Activated T-helper 1 cell treated with anti-CD3 and anti-CD28 coated beads, Interleukin-12 subunit alpha, Interleukin-12 subunit beta, Interleukin-2, Interleukin-4 antibody, amounts not matched to agents 30 ng/mL and 10 ng/mL and 1 ng/mL, durations not matched to agents 14 hours and 24 hours and 36 hours (primary cell): ENCODE measurements around the gene CLMN. TPM values are rescaled to one million over a fixed set of nuclear protein-coding genes. Genes with fewer than 3 reads are reported as not detected.
"Not testable (repeated sequence)": the region's sequence is repeated elsewhere in the genome, so short reads cannot be mapped to it uniquely, and the experiment has no call there.

Experiments
- DNase-seq: peaks from one replicate; pipeline ENCODE4 v3.0.0; 2021; ENCODE audit warnings: low spot score
- H3K27ac Mint-ChIP-seq: one replicate; pipeline ENCODE4 v1.8.0; 2021; ENCODE audit warnings: mild to moderate bottlenecking, mixed read lengths
- H3K27me3 Mint-ChIP-seq: one replicate; pipeline ENCODE4 v1.8.0; 2022; ENCODE audit warnings: mild to moderate bottlenecking, moderate library complexity, mixed read lengths; ENCODE audit not compliant: insufficient read depth
- H3K36me3 Mint-ChIP-seq: one replicate; pipeline ENCODE4 v1.8.0; 2021; ENCODE audit warnings: low read depth, mixed read lengths
- H3K4me1 Mint-ChIP-seq: one replicate; pipeline ENCODE4 v1.8.0; 2021; ENCODE audit warnings: low read depth, mixed read lengths
- H3K4me3 Mint-ChIP-seq: one replicate; pipeline ENCODE4 v1.8.0; 2021; ENCODE audit warnings: mild to moderate bottlenecking, moderate library complexity, mixed read lengths
- H3K9me3 Mint-ChIP-seq: one replicate; pipeline ENCODE4 v1.8.0; 2021; ENCODE audit warnings: mixed read lengths
- intact Hi-C: fragments of 100-400 bp; cut with micrococcal nuclease; formaldehyde crosslinking; loops from one replicate; pipeline ENCODE4 v1.15.1; 2024
- total RNA-seq: library from RNA; stranded (reverse); gene quantifications from 2 replicates; pipeline ENCODE4 v1.2.3, GENCODE V29; 2022

The CLMN gene
- total RNA-seq, 1 donor from 2014 or later, result 0.80 TPM

GRCh38 chr14:95183082-95183481 is 136.6 kb downstream of the CLMN start:
- Mint-ChIP-seq H3K27ac (no peak overlapping the region), H3K9me3 (no peaks in the 10 kb centered on the region), H3K4me1 (no peaks in the 10 kb centered on the region), H3K4me3 (no peak overlapping the region), H3K36me3 (no peaks in the 10 kb centered on the region), H3K27me3 (peaks cover 9% of the 10 kb centered on the region)
- intact Hi-C loops, result no loop called here
- no peak for DNase-seq

DNA sequence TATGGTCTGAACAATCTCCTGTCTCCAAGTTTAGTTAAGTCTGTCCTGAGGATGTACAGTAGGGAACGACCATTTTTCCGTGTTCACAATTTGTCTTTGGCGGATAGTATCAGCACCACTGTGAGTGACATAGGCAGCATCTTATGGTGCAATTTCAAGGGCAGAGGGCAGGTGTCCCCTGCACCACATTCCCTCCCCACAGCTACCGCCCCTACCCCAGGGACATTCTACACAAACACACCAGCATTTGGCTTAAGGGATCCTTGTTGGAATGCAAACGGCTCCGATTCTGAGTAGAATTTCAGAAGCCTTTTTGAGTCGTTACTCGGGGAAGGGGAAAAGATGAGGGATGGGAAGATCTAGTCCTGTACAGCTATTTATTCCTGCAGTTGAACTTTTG is 137.3 kb downstream of the CLMN start:
- Mint-ChIP-seq H3K27me3 (peaks cover 10% of the 10 kb centered on the region), H3K4me1 (no peaks in the 10 kb centered on the region), H3K9me3 (no peaks in the 10 kb centered on the region), H3K4me3 (no peak overlapping the region), H3K27ac (no peak overlapping the region), H3K36me3 (no peaks in the 10 kb centered on the region)
- no peak for DNase-seq
- intact Hi-C loops, result no loop called here

DNA sequence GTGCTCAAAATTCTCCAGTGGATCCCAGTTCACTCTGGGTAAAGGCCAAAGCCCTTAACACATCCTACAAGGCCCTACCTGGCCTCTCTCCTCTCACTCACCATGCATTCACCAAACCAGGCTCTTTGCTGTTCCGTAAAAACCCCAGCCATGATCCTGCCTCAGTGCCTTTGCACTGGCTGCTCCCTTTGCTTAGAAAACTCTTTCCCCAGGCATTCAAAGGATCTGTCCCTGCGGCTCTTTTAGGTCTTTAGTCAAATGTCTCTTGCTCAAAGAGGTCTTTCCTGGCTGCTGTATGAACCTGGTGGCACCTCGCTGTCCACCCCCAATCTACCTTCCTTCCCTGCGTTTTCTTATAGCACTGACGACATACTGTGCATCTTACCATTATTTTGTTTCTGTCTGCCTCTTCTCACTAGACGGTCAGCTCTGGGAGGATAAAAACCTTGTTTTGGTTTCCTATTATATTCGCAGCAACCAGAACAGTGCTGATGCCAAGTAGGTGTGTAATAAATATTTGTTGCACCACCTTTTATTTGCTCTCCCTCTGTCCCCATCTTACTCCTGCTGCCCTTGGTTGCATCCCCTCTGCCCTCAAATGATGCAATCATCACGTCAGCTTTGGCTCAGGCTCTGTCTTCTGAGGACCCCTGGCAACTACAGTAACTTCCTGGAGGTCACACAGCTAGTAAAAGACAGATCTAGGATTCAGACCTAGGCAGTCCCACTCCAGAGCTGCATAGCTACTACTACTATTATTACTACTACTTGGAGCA is 138.6 kb downstream of the CLMN start:
- no peak for DNase-seq
- no peaks in the 10 kb centered on the region for H3K4me1 Mint-ChIP-seq
- H3K27me3 Mint-ChIP-seq, result peaks cover 9% of the 10 kb centered on the region
- no peaks in the 10 kb centered on the region for H3K36me3 Mint-ChIP-seq
- H3K4me3 Mint-ChIP-seq, result no peak overlapping the region
- H3K27ac Mint-ChIP-seq, result no peak overlapping the region
- intact Hi-C loops, result no loop called here
- no peaks in the 10 kb centered on the region for H3K9me3 Mint-ChIP-seq

- intact Hi-C loops, H3K36me3 Mint-ChIP-seq, H3K27me3 Mint-ChIP-seq, H3K9me3 Mint-ChIP-seq, H3K4me3 Mint-ChIP-seq, H3K4me1 Mint-ChIP-seq, DNase-seq, H3K27ac Mint-ChIP-seq: not testable (repeated sequence)
Measured at GRCh38 chr14:95175670-95176069, 144.0 kb downstream of the CLMN start.

DNA sequence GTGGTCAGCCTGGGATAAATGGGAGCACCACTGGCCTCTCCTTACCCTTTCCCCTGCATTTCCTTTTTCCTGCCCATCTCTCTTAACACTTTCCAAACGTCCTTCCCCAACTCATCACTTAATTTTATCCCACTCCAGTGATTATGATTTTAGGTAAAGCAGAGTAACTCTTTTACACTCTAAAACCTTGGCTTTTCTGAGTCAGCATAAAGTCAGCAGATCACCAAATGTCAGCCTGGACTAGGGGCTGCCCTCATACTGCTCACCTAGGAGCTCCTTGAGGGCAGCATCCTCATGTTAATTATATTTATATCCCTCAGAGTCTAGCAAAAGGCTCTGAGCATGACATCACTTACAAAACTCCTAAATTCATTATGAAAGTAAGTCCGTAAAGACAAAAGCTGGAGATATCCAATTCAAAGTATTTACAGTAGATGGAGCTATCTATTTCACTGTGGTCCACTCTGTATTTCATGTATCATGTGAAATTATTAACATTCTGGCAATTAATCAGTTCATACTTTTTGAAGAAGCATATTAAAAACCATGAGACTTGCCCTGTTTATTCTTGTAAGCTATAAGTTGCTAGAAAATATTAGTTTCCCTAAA is 145.4 kb downstream of the CLMN start:
- H3K36me3 Mint-ChIP-seq, result no peaks in the 10 kb centered on the region
- DNase-seq, result no peak
- peaks cover 4% of the 10 kb centered on the region for H3K27me3 Mint-ChIP-seq
- H3K27ac Mint-ChIP-seq, result no peak overlapping the region
- H3K4me1 Mint-ChIP-seq, result no peaks in the 10 kb centered on the region
- no peaks in the 10 kb centered on the region for H3K9me3 Mint-ChIP-seq
- intact Hi-C loops, result no loop called here
- no peak overlapping the region for H3K4me3 Mint-ChIP-seq

- H3K27ac Mint-ChIP-seq, result no peak overlapping the region
- DNase-seq, result no peak
- H3K36me3 Mint-ChIP-seq, result no peaks in the 10 kb centered on the region
- no peaks in the 10 kb centered on the region for H3K4me1 Mint-ChIP-seq
- H3K27me3 Mint-ChIP-seq, result peaks cover 4% of the 10 kb centered on the region
- no peak overlapping the region for H3K4me3 Mint-ChIP-seq
- intact Hi-C loops, result no loop called here
- no peaks in the 10 kb centered on the region for H3K9me3 Mint-ChIP-seq
Measured at GRCh38 chr14:95173518-95173917, 146.2 kb downstream of the CLMN start.

- intact Hi-C loops, result no loop called here
- Mint-ChIP-seq H3K9me3 (peaks cover 18% of the 10 kb centered on the region), H3K4me3 (no peak overlapping the region), H3K4me1 (no peaks in the 10 kb centered on the region), H3K27ac (no peak overlapping the region), H3K36me3 (no peaks in the 10 kb centered on the region), H3K27me3 (no peaks in the 10 kb centered on the region)
- no peak for DNase-seq
Measured at GRCh38 chr14:95167177-95167576, 152.5 kb downstream of the CLMN start.

GRCh38 chr14:95165517-95165916 is 154.2 kb downstream of the CLMN start:
- intact Hi-C loops, result no loop called here
- no peak overlapping the region for H3K4me3 Mint-ChIP-seq

DNA sequence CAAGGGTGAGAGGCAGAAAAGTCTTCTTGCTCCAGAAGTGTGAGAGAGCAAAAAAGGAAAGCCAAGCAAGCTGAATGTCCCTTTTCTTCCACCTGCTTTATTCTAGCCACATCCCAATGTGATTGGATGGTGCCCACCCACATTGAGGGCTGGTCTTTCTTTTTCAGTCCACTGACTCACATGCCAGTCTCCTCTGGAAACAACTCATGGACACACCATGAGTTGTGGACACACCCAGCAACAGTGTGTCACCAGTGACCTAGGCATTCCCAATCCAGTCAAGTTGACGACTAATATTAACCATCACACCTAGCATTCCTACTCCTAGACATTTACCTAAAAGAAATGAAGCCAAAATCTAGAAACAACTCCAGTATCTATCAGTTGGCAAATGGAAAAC is 155.2 kb downstream of the CLMN start:
- Mint-ChIP-seq H3K27ac (no peak overlapping the region), H3K9me3 (peaks cover 18% of the 10 kb centered on the region), H3K4me3 (no peak overlapping the region), H3K4me1 (no peaks in the 10 kb centered on the region), H3K27me3 (no peaks in the 10 kb centered on the region), H3K36me3 (no peaks in the 10 kb centered on the region)
- no peak for DNase-seq
- intact Hi-C loops, result no loop called here

More at GRCh38 chr14:95165517-95165916, 154.2 kb downstream of the CLMN start:
- Mint-ChIP-seq H3K9me3 (peaks cover 18% of the 10 kb centered on the region), H3K27ac (no peak overlapping the region), H3K4me1 (no peaks in the 10 kb centered on the region), H3K36me3 (no peaks in the 10 kb centered on the region), H3K27me3 (no peaks in the 10 kb centered on the region)
- DNase-seq, result no peak

- no peak for DNase-seq
- Mint-ChIP-seq H3K4me1 (no peaks in the 10 kb centered on the region), H3K9me3 (peaks cover 18% of the 10 kb centered on the region), H3K4me3 (no peak overlapping the region), H3K27me3 (no peaks in the 10 kb centered on the region), H3K27ac (no peak overlapping the region), H3K36me3 (no peaks in the 10 kb centered on the region)
- intact Hi-C loops, result no loop called here
Measured at GRCh38 chr14:95163666-95164065, 156.0 kb downstream of the CLMN start.

DNA sequence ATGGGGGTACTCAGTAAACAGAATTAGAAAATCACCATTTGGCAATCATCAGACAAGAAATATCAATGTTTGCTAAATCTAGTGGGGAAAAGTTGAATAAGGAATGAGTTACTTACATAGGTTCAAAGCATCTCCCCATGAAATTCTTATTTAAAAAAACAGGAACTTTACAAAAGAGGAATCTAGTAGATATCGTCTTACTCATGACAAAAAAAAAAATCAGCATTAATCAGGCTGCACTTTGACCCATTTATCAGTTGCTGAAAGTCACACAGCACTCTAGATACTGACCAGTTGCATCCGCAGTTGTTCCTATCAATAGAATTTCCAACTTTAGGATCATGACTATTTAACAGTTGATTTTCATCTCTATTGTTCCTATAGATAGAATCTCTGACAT is 156.6 kb downstream of the CLMN start:
- Mint-ChIP-seq H3K36me3 (no peaks in the 10 kb centered on the region), H3K4me1 (peaks cover 2% of the 10 kb centered on the region), H3K9me3 (peaks cover 18% of the 10 kb centered on the region), H3K27ac (no peak overlapping the region), H3K27me3 (no peaks in the 10 kb centered on the region), H3K4me3 (no peak overlapping the region)
- no peak for DNase-seq
- intact Hi-C loops, result no loop called here

DNA sequence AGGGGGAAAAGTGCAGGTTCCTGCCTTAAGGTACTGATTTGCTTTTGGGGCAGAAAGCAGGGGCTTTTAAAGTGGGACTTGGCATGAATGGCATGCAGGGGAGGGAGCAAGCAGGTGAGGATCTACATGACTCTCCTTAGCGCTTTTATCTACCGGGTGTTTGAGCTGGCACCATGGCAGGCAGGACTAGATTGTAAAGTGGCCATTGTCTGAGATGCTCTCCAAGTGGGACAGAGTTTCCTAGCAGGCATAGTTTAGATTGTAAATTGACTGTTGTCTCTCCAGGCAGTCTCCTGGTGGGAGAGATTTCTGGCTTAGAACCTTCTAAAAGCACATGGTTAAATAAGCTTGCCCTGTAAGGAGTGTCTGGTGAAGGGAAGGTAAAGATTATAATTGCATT is 157.1 kb downstream of the CLMN start:
- Mint-ChIP-seq H3K27me3 (no peaks in the 10 kb centered on the region), H3K4me3 (no peak overlapping the region), H3K4me1 (peaks cover 7% of the 10 kb centered on the region), H3K36me3 (no peaks in the 10 kb centered on the region), H3K9me3 (peaks cover 18% of the 10 kb centered on the region), H3K27ac (no peak overlapping the region)
- DNase-seq, result no peak
- intact Hi-C loops, result no loop called here

DNA sequence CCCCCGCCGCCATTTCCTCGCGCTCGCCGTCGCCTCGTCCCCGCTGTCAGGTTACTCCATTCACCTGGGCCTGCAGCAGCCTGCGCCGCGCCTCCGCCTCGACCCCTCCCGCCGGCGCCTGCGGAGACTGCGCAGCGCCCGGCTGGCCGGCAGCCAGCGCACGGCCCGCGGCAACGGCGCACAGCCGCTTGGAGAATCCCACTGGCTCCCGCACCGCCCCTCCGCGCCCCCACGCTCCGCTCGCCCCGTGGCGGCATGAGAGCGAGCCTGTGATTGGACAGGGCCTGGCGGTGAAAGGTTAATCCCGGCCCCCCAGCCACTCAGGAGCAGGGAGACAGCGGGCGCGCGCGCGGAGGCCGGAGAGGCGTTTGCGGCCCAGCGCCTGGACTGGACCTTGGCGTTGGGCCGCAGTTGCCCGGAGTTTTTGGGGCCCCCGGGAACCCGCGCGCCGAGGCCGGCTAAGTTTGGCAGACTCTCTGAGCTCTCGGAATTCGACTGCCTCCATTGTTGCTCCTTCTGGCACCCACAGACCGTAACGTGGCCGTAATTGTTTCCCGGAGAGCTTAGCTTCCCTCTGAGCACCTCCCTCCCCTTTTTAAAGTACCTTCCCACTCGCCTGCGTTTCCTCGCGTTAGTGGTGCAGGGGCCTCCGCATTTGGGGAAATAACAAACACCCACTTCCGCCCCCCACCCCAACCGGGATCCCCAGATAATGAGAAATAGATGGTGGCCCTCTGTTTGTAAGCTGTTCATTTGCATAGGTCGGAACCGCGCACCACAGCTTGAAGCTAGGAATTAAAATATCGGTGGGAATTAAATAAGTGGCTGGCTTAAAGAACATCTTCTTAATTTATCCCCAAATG is 162.2 kb downstream of the CLMN start, which contains the start of gene DICER1:
Gene DICER1, minus strand, starts transcription at position 203 of the 863 bp plus-strand sequence. CDS start 24,071 bp downstream, outside the sequence.
- peak within 1 kb of the TSS; percentile 99 for H3K27ac Mint-ChIP-seq
- intact Hi-C loops, result loop anchor here (1.0 to 10.0 kb wide), 7 partner anchors 103 to 1973 kb away; partner anchors contain the start of genes ATG2B, CLMN, GSKIP and LYSET
- H3K36me3 Mint-ChIP-seq, result peaks cover 11% of the 10 kb centered on the region
- no peaks in the 10 kb centered on the region for H3K27me3 Mint-ChIP-seq
- H3K9me3 Mint-ChIP-seq, result no peaks in the 10 kb centered on the region
- peak; percentile 92 for DNase-seq
- peaks cover 41% of the 10 kb centered on the region for H3K4me1 Mint-ChIP-seq
- H3K4me3 Mint-ChIP-seq, result peak within 1 kb of the TSS; percentile 94
